ENCODE measurements around the gene PCDHA4.

DNA sequence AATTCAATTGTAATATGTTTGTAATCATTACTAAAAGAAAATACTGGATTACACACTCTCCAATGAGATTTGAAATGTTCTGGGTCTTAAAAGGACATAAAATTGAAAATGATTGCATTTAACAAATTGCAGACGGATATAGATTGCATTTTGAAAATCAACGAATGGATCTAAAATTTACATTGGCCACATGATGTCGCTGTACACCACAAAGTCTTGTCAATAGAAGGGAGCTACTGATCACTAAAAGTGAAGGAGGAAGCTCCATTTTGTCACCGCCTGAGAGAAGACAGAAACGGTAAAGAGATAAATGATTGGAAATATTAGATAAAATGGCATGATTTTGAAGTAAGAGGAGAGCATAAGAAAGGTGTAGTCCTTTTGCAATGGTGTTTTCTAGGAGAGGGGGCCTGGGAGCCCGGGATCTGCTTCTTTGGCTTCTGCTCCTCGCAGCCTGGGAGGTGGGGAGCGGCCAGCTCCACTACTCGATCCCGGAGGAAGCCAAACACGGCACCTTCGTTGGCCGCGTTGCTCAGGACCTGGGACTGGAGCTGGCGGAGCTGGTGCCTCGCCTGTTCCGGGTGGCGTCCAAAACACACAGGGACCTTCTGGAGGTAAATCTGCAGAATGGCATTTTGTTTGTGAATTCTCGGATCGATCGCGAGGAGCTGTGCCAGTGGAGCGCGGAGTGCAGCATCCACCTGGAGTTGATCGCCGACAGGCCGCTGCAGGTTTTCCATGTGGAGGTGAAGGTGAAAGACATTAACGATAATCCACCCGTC is 20.8 kb upstream of the PCDHA4 start, which contains the start of gene PCDHA1:
- TF ChIP-seq EP300 (IDR thresholded peaks at IDR 0.05), result no peak
- TF ChIP-seq, protein P1, sequence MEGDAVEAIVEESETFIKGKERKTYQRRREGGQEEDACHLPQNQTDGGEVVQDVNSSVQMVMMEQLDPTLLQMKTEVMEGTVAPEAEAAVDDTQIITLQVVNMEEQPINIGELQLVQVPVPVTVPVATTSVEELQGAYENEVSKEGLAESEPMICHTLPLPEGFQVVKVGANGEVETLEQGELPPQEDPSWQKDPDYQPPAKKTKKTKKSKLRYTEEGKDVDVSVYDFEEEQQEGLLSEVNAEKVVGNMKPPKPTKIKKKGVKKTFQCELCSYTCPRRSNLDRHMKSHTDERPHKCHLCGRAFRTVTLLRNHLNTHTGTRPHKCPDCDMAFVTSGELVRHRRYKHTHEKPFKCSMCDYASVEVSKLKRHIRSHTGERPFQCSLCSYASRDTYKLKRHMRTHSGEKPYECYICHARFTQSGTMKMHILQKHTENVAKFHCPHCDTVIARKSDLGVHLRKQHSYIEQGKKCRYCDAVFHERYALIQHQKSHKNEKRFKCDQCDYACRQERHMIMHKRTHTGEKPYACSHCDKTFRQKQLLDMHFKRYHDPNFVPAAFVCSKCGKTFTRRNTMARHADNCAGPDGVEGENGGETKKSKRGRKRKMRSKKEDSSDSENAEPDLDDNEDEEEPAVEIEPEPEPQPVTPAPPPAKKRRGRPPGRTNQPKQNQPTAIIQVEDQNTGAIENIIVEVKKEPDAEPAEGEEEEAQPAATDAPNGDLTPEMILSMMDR (IDR thresholded peaks at IDR 0.05), result no peak
